ENCODE measurements around the gene PRSS36.
"Not testable (repeated sequence)": the region's sequence is repeated elsewhere in the genome, so short reads cannot be mapped to it uniquely, and the experiment has no call there.

The PRSS36 gene

DNA sequence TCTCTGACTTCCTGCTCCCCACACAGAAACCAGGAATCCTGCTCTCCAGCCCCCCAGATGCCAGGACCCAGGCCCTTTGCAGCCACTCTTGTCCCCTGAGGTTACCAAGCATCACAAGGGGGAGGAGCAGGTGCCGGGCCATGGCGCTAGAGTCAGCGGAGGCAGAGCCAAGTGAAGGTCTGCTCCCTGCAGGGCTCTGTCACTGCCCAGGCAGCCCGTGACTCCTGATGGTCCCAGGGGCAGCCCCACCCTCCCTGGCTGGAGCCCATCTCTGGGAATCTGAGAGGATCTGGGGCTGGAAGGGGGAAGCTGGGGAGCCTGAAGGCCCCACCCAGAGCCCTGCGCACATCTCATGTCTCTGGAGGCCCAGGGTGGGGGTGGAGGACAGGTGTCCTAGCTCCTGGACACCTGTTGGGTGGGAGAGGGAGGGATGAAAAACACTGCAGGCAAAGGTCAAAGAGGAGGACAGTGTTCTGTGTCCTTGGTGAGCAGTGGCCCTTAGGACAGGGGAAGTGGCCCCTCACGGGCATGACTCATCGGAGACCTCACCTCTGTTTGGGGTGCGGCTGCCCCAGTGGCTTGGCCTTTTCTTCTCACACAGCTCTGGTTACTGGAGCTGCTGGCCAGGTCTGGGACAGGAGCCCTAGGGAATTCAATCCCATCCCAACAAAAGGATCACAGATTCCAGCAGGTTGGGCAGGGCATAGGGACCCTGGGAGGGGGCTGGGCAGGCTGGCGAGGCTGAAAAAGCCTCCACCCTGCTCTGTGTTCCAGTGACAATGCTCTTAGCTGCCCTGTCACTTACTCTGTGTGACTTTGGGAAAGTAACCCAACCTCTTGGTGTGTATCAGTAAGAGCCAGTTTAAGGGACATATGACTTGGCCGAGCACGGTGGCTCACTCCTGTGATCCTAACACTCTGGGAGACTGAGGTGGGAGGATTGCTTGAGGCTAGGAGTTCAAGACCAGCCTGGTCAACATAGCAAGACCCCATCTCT, at the start of gene PRSS36:
TSS of gene PRSS36 (minus strand) at position 173 of the 997 bp plus-strand sequence. CDS start at position 142, 31 bp downstream.
- DNase-seq = no peak

GRCh38 chr16:31199430-31200041, 49.7 kb upstream of the PRSS36 start:
- DNase-seq = no peak

DNA sequence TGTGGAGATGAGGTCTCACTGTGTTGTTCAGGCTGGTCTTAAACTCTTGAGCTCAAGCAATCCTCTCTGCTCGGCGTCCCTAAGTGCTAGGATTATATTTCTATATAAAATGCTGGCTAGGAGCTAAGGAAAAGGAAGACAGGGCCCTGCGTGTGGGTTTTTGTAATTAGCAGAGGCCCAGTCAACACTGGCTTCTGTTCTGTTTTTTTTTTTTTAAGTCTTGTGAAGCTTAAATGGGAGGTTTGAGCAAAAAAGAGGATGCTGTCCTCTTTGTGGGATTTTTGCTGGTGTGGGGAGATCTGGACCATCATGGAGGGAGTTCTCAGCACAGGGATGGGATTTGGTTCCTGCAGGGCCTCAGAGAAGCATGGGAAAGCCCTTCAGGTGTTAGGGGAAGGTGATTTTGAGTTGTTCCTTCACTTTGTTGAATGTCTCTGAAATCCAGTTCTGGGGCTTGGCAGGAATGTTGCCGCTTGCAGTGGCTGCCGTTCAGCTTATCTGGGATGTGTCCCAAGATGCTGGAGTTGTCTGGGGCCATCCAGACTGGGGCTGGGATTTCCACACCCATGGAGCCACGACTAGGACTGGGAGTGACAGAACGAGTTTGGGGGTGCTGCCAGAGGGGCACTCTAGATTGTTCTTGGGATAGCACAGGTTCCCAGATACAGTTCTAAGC, 48.5 kb upstream of the PRSS36 start:
- DNase-seq = no peak

DNA sequence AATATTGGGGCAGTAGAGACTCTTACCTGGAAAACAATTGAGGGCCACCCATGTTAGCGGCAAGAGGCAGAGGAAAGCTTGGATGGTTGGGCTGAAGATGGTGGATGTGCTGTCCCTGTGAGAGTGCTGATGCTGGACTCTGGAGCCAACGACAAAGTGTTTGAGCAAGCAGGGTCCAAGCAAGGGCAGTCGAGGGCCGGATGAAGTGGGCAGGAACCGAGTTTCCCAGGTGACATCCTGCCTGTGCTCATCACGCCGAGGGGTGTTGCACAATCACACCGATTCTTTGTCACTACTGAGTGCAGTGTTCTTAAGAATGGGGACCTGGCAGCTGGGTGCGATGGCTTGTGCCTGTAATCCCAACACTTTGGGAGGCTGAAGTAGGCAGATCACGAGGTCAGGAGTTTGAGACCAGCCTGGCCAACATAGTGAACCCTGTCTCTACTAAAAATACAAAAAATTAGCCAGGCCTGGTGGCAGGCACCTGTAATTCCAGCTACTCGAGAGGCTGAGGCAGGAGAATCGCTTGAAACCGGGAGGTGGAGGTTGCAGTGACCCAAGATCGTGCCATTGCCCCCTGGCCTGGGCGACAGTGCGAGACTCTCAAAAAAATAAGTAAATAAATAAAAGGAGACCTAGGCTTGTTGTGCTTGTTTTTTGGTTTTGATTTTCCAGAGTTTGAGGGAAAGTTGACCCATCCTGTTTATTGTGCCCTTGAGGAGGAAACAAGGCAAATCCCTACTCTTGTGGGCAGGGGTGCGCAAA, 46.6 kb upstream of the PRSS36 start:
- DNase-seq = no peak

- DNase-seq = not testable (repeated sequence)
Measured at GRCh38 chr16:31195861-31196260, 46.0 kb upstream of the PRSS36 start.

DNA sequence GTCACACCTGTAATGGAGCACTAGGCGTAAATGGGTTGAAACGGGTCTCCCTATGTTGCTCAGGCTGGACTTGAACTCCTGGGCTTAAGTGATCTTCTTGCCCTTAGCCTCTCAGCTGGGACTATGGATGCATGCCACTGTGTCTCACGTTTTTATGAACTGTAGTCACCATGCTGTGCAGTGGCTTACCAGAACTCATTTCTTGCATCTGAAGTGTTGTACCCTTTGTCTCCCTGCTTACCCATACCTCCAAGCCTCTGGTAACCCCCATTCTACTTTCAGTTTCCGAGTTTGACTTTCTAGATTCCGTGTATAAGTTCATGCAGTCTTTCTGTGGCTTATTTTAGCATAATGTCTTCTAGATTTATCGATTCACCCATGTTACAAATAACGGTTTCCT, 45.0 kb upstream of the PRSS36 start:
- no peak for DNase-seq

GRCh38 chr16:31193874-31194273, 44.0 kb upstream of the PRSS36 start:
- no peak for DNase-seq

- no peak for DNase-seq
Measured at GRCh38 chr16:31192856-31193642, 43.2 kb upstream of the PRSS36 start.

- DNase-seq = no peak
Measured at GRCh38 chr16:31191697-31192428, 42.0 kb upstream of the PRSS36 start.

- DNase-seq = no peak
Measured at GRCh38 chr16:31190818-31191444, 41.1 kb upstream of the PRSS36 start.

GRCh38 chr16:31190061-31190460, 40.2 kb upstream of the PRSS36 start:
- DNase-seq = no peak

DNA sequence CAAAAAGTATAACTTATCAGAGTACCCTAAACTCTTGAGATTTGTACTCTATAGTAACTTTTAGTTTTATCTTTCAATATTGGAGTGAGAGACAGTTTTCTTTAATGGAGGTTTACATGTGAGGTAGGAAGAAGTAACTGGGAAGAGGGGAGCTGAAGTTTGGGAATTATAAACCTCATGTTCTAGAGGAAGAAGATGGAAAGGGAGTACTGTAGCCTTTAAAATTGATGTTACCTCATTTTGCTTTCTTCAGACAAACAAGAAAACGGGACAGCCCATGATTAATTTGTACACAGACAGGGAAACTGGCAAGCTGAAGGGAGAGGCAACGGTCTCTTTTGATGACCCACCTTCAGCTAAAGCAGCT, 39.5 kb upstream of the PRSS36 start:
- DNase-seq = no peak

- DNase-seq = no peak
Measured at GRCh38 chr16:31188450-31189411, 38.9 kb upstream of the PRSS36 start.

- no peak for DNase-seq
Measured at GRCh38 chr16:31187808-31188189, 37.9 kb upstream of the PRSS36 start.

DNA sequence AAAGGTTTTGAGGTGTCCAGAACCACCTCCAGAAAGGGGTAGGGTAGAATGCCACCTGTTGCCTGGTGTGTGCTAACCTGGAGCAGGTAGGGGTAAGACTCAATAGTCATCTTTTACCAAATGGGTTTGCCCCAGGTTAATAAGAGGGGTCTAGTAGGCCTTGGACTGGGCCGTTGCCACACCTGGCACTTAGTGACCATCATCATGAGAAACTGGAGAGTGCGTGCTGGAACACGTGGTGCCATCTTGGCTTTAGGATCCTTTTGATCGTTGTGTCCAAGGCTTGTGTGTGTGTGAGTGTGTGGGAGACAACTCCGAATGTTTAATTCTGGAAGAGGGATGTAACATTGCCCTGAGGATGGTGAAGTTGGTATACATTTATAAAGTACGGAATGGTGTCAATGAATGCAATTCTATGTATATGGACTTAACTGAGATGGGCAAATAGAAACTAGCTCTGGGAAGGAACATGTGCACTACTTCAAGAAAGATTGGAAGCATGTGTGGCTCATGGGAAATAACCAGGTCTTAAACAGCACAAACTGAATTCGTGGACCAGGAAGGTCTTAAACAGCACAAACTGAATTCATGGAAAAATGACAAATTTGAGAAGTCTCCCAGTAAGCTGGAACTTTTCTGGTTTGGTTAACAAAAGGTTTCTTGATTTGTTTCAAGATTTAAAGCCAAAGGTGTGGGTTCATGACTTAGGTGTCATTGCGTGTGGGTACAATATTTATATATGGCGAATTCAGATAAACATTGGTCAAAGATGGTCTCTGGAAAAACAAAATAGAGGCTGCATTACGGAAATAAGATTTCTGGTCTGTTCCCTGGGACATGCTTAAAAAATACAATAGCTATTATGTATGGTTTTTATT, 37.3 kb upstream of the PRSS36 start:
- DNase-seq = no peak

DNA sequence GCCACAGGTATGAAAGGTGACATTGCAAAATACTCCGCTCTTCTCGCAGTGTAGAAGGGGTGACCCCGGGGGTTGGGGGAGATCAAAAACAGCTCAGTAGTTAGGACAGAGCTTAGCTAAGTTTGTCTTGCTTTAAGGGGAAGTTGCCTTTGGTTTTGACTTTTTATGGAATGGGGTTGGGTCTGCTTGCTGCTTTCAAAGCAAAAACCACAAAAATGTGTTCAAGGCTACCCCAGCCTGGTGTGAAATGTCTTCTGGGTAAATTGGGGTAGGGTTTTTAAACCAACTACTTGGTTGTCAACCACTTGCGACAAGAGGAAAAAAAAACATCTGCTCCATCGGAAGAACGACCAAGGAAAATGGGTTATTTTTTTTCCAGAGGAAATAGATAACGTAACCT, 36.3 kb upstream of the PRSS36 start:
- DNase-seq = no peak

DNA sequence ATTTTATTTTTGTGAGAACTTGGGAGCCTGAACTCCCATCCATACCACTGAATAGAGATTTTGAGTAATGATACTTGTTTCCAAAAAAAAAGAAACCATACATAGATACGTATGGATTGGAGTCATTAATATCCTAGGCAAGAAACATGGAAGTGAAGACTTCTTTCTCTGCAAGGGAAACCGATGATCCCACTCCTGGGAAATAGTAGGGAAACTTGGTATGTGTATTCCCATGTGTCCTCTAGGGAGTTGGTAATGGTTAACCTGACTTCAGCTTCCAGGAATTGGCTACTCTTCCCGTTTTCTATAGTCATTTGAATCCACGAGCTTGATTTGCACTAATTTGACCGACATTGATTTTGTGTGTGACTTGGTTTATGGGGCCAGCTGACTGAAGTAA, 35.5 kb upstream of the PRSS36 start:
- no peak for DNase-seq

DNA sequence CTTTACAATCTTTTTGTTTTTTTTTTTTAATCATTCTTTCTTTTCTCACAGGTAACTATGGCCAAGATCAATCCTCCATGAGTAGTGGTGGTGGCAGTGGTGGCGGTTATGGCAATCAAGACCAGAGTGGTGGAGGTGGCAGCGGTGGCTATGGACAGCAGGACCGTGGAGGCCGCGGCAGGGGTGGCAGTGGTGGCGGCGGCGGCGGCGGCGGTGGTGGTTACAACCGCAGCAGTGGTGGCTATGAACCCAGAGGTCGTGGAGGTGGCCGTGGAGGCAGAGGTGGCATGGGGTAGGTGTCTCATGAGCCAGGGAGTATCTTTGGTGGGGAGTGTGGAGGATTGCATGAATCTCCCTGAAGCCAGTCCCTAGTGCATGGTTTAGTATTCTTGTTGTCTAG, 35.0 kb upstream of the PRSS36 start:
- DNase-seq = no peak

Data from NCI-H526 treated with DMSO at 0.1 percent for 48 hours (cell line).